GM10266 (cell line): ENCODE data around the gene PLXNA1.

Experiments used
- DNase-seq: peaks from one replicate; pipeline ENCODE4 v3.0.0; 2012; ENCODE audit errors: extremely low spot score
- CTCF ChIP-seq: IDR thresholded peaks from 2 replicates; pipeline ENCODE4 v1.5.1; 2012; ENCODE audit warnings: mild to moderate bottlenecking, low read depth; ENCODE audit not compliant: control insufficient read depth, insufficient read depth; ENCODE audit errors: missing control alignments

PLXNA1 gene

DNA sequence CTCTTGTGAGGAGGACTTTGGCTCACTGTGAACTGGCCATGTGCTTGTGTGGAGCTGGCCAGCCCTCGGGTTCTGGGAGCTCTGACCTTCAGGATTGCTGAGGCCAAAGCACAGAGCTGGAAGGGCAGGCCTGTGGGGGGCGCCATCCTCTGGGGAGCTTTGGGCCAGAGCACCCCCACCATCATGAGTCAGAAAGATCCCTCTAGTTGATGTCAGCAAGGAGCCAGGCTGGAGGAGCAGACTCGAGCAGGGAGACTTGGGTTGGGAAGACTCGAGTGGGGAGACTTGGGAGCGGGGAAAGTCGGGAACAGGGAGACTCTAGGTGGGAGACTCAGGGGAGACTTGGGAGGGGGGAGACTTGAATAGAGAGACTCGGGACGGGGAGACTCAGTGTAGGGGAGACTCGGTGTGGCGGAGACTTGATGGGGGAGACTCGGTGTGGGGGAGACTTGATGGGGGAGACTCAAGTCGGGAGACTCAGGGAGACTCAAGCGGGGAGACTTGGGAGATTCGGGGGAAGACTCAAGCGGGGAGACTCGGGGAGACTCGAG is 37.7 kb upstream of the PLXNA1 start:
- no peak for TF ChIP-seq CTCF
- DNase-seq = no peak

- no peak for TF ChIP-seq CTCF
- no peak for DNase-seq
Observed at GRCh38 chr3:126945891-126946290, 37.0 kb upstream of the PLXNA1 start.

DNA sequence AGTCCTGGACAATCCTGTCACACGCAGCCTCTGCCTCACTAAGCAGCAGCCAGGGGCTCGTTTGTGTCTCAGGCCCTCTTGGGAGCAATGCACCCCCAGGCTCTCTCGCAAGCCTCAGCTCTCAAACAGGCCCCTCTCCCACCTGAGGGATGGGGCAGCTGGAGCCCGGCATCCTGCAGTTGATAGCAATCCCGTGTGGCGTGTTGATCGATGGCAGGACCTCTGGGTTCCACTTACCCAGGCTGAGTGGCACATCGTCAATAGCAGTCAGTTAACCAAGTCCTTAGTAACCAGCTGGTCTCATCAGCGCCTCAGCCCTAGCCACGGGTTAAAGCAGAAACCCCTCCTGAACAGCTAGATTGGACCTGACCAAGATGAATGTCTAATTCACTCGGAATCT is 36.5 kb upstream of the PLXNA1 start:
- TF ChIP-seq CTCF = no peak
- DNase-seq = no peak

DNA sequence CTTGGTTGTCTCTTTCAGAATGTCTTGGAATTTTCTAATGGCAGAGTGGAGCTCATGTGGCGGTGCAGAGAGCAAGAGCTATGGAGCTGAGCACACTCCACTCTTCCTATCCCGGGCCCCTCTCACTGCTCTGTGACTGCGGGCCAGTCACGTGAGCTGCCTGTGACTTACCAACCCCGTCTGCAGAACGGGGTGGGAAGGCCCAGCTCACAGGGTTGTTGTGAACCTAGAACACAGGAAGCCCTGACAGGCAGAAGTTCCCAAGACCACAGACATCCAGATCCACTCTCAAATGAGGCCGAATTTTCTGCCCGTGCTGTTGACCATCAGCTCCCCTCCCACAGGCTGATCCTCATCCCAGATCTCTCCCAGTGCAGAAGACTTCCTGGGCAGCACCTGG is 35.5 kb upstream of the PLXNA1 start:
- TF ChIP-seq CTCF = no peak
- no peak for DNase-seq

DNA sequence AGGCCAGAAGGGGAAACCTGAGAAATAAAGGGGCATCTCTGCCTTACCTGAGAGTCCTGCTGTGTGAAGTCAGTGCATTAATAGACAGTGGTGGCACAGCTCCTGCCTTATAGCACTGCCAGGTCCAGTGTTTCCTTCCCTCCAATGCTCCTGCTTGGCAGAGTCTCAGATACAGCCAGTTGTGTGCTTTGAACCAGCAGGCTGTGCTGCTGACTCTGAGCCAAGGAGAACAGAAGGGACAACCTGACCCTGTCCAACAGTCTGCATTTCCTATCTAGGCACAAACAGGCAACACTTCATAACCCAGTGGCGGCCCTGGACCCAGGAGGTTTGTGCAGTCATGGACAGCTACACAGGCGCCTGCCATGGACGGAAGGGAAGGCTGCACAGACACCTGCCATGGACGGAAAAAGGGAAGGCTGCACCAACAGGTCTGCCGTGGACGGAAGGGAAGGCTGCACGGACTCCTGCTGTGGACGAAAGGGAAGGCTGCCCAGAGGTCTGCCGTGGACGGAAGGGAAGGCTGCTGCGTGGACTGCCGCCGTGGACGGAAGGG is 33.9 kb upstream of the PLXNA1 start:
- no peak for DNase-seq
- no peak for TF ChIP-seq CTCF

DNA sequence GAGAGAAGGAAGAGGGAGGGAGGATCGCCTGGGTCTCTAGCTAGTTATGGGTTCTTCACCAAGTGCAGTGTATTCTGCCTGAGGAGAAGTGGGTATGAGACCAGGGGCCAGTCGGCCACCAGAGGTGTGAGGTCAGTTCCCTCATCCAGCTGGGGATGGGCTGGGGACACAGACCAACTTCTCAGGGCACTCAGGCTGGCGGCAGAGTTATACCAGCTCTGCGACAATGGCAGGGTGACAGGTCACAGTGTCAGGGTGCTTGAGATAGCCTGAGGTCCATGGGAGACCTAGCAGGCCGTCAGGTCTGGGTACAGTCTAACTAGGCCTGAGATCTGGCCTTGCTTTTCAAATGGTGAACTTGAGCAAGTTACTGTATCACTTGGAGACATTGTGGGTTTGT is 31.4 kb upstream of the PLXNA1 start:
- TF ChIP-seq CTCF = no peak
- DNase-seq = no peak

- no peak for TF ChIP-seq CTCF
Observed at GRCh38 chr3:126952261-126952982, 30.5 kb upstream of the PLXNA1 start.

More at GRCh38 chr3:126952261-126952982, 30.5 kb upstream of the PLXNA1 start:
- DNase-seq = no peak
